Keratinocyte (primary cell): ENCODE results near the gene RAB34. TPM values are rescaled to one million over a fixed set of nuclear protein-coding genes. Genes with fewer than 3 reads are reported as not detected.

ENCODE experiments used
- DNase-seq: peaks from one replicate; pipeline ENCODE4 v3.0.0-alpha.2; 2011; ENCODE audit warnings: low read depth, missing footprints, low spot score
- FAIRE-seq: peaks from 2 replicates; lab custom pipeline; 2011; peaks lifted over from hg19 to GRCh38; lab: Jason Lieb, UNC
- H2AFZ ChIP-seq: 2 replicates; pipeline ENCODE4 v1.6.0; 2012; ENCODE audit warnings: low read length, control low read depth, inconsistent platforms; ENCODE audit not compliant: control insufficient read depth
- H3K27ac ChIP-seq: 2 replicates; pipeline ENCODE4 v1.5.1; 2011; ENCODE audit warnings: low read length; ENCODE audit not compliant: control insufficient read depth, insufficient read depth
- H3K27me3 ChIP-seq: 3 replicates; pipeline ENCODE4 v1.6.0; 2011; ENCODE audit warnings: low read length; ENCODE audit not compliant: control insufficient read depth, insufficient read depth; ENCODE audit errors: extremely low read depth
- H3K36me3 ChIP-seq, 2 experiments: 2 replicates in 1 of 2; 3 replicates in 1 of 2; pipeline ENCODE4 v1.5.1; 2011; ENCODE audit warnings: low read length in 2 of 2, mild to moderate bottlenecking in 1 of 2; ENCODE audit not compliant: control insufficient read depth in 2 of 2, insufficient read depth in 2 of 2; ENCODE audit errors: extremely low read depth in 1 of 2
- H3K4me1 ChIP-seq: 3 replicates; pipeline ENCODE4 v1.5.1; 2011; ENCODE audit warnings: low read length; ENCODE audit not compliant: control insufficient read depth, insufficient read depth; ENCODE audit errors: extremely low read depth
- H3K4me2 ChIP-seq: 3 replicates; pipeline ENCODE4 v1.6.0; 2011; ENCODE audit warnings: low read depth, low read length; ENCODE audit not compliant: control insufficient read depth, insufficient read depth; ENCODE audit errors: extremely low read depth
- H3K4me3 ChIP-seq, 3 experiments: fragments of 200-600 bp in 1 of 3; sonication (generic) in 1 of 3; 2 replicates in 2 of 3; 3 replicates in 1 of 3; pipeline ENCODE4 v1.5.1; 2011 to 2016; ENCODE audit warnings: low read length in 3 of 3, mild to moderate bottlenecking in 3 of 3, control low read depth in 2 of 3, inconsistent platforms in 1 of 3, low read depth in 1 of 3, mixed read lengths in 1 of 3, mixed run types in 1 of 3, moderate library complexity in 1 of 3; ENCODE audit not compliant: control insufficient read depth in 2 of 3, insufficient read depth in 2 of 3; ENCODE audit errors: extremely low read depth in 1 of 3
- H3K79me2 ChIP-seq: 2 replicates; pipeline ENCODE4 v1.6.0; 2012; ENCODE audit warnings: low read length; ENCODE audit not compliant: control insufficient read depth, insufficient read depth
- H3K9ac ChIP-seq: 3 replicates; pipeline ENCODE4 v1.6.0; 2011; ENCODE audit warnings: low read length; ENCODE audit not compliant: control insufficient read depth, insufficient read depth; ENCODE audit errors: extremely low read depth
- H3K9me1 ChIP-seq: 3 replicates; pipeline ENCODE4 v1.6.0; 2011; ENCODE audit warnings: low read length; ENCODE audit not compliant: control insufficient read depth, insufficient read depth; ENCODE audit errors: extremely low read depth
- H3K9me3 ChIP-seq: 2 replicates; pipeline ENCODE4 v1.5.1; 2012; ENCODE audit warnings: low read depth, low read length; ENCODE audit not compliant: control insufficient read depth
- H4K20me1 ChIP-seq: 3 replicates; pipeline ENCODE4 v1.6.0; 2011; ENCODE audit warnings: low read length; ENCODE audit not compliant: control insufficient read depth, insufficient read depth; ENCODE audit errors: extremely low read depth
- EZH2 ChIP-seq: IDR thresholded peaks from one replicate; pipeline ENCODE4 v1.6.1; 2012; ENCODE audit warnings: inconsistent platforms, mild to moderate bottlenecking, low read length, moderate library complexity
- dilution Hi-C: fragments of 300-500 bp; cut with MboI; formaldehyde crosslinking; loops from one replicate; pipeline ENCODE4 v1.7.0; 2020; ENCODE audit warnings: low sequenced_read_pairs; ENCODE audit not compliant: extremely low pct_ligation_motif_present
- polyA plus RNA-seq, 5 experiments: library from polyadenylated mRNA; depleted of rRNA in 3 of 5; stranded (reverse) in 3 of 5; stranded (forward) in 1 of 5; unstranded in 1 of 5; fragments of >200 nt; gene quantifications; 1 replicate in 1 of 5; 2 replicates in 3 of 5; 3 replicates in 1 of 5; pipeline versions ENCODE4 v1.2.1 to v1.2.3, GENCODE V29; 2011 to 2012; ENCODE audit warnings: missing spikeins in 2 of 5, low read depth in 1 of 5, low replicate concordance in 1 of 5
- TF ChIP-seq, protein P1 (sequence below), 3 experiments: IDR thresholded peaks in 1 of 3; conservative IDR thresholded peaks in 1 of 3; optimal IDR thresholded peaks in 1 of 3; 2 replicates in 2 of 3; 3 replicates in 1 of 3; pipeline versions ENCODE3 to v1.5.1; 2011; ENCODE audit warnings: low read length in 3 of 3, mild to moderate bottlenecking in 3 of 3, moderate library complexity in 2 of 3, control low read depth in 1 of 3, inconsistent platforms in 1 of 3; ENCODE audit not compliant: insufficient read depth in 2 of 3; ENCODE audit errors: extremely low read depth in 1 of 3

The RAB34 gene
- polyA plus RNA-seq, 1 donor (not counting 4 experiments of a cell fraction or from before 2014, with no cell fraction given): 134 TPM

DNA sequence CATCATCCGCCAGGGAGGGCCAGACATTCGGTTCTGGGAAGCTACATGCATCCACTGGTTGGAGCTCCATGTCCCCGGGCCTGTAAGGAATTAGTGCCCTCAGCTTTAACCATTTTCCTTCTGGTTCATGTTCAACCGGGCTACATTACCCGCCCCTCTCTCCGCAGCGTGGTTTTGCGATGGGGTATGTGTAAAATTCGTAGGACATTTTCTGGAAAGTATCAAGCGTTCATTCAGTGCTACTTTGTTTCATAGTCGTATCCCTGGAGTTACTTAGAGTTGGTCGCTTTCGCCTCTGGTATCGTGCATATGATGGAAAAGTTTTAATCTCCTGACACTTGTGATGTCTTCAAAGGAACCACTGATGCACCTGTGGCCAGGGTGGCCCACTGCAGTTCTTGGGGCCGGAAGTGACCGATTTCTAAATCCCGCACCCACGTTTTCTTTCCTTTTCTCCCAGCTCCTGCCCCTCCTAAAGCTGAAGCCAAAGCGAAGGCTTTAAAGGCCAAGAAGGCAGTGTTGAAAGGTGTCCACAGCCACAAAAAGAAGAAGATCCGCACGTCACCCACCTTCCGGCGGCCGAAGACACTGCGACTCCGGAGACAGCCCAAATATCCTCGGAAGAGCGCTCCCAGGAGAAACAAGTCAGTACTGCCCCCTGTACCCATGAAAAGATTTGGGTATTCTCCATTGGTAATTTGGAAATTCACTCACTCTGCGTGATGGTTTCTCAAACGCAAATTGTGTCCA is 2.8 kb upstream of the RAB34 start:
- FAIRE-seq: no peak
- peaks cover 24 to 48% of the 10 kb centered on the region in 2 experiments for H3K36me3 ChIP-seq

DNA sequence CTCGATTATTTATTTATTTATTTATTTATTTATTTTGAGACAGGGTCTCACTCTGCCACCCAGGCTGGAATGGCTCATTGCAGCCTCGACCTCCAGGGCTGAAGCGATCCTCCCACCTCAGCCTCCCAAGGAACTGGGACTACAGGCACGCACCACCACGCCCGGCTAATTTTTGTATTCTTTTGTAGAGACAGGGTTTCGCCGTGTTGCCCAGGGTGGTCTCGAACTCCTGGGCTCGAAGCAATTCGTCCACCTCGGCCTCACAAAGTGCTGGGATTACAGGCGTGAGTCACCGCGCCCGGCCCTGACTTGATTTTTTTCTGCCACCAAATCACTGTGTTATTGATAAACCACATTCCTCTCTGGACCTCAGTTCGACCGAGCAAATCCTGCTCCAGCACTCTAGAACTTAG is 1.4 kb upstream of the RAB34 start:
- Histone ChIP-seq H3K9me1 (peaks cover 3% of the 10 kb centered on the region), H3K4me1 (peaks cover 50% of the 10 kb centered on the region), H3K27ac (peak overlapping the region; percentile 89), H3K4me3 (peak overlapping the region; percentile 81 to 99 (median 87)), H3K79me2 (peaks cover 60% of the 10 kb centered on the region), H3K4me2 (peak overlapping the region; percentile 71), H3K36me3 (peaks cover 27 to 51% of the 10 kb centered on the region in 2 experiments), H4K20me1 (peaks cover 23% of the 10 kb centered on the region), H2AFZ (peak overlapping the region; percentile 64), H3K9ac (peak overlapping the region; percentile 95), H3K9me3 (no peaks in the 10 kb centered on the region), H3K27me3 (no peaks in the 10 kb centered on the region)
- FAIRE-seq (no peak), DNase-seq (no peak)
- dilution Hi-C loops: no loop called here
- TF ChIP-seq, protein P1, sequence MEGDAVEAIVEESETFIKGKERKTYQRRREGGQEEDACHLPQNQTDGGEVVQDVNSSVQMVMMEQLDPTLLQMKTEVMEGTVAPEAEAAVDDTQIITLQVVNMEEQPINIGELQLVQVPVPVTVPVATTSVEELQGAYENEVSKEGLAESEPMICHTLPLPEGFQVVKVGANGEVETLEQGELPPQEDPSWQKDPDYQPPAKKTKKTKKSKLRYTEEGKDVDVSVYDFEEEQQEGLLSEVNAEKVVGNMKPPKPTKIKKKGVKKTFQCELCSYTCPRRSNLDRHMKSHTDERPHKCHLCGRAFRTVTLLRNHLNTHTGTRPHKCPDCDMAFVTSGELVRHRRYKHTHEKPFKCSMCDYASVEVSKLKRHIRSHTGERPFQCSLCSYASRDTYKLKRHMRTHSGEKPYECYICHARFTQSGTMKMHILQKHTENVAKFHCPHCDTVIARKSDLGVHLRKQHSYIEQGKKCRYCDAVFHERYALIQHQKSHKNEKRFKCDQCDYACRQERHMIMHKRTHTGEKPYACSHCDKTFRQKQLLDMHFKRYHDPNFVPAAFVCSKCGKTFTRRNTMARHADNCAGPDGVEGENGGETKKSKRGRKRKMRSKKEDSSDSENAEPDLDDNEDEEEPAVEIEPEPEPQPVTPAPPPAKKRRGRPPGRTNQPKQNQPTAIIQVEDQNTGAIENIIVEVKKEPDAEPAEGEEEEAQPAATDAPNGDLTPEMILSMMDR (optimal IDR thresholded peaks at IDR 0.05 in 1 of 3, IDR thresholded peaks at IDR 0.05 in 1 of 3, conservative IDR thresholded peaks at IDR 0.05 in 1 of 3; ENCODE audit: extremely low read depth in 1 of 3, insufficient read depth in 2 of 3, low read length in 3 of 3): no peak
- no peak for TF ChIP-seq EZH2

More for the DNA sequence above, 2.8 kb upstream of the RAB34 start:
- H2AFZ ChIP-seq: no peak overlapping the region
- no peaks in the 10 kb centered on the region for H3K27me3 ChIP-seq
- DNase-seq: no peak
- H3K4me2 ChIP-seq: peak overlapping the region; percentile 98
- peak overlapping the region; percentile 89 for H3K27ac ChIP-seq
- peak overlapping the region; percentile 95 for H3K9ac ChIP-seq
- H4K20me1 ChIP-seq: peaks cover 32% of the 10 kb centered on the region
- H3K9me3 ChIP-seq: no peaks in the 10 kb centered on the region
- peaks cover 3% of the 10 kb centered on the region for H3K9me1 ChIP-seq
- H3K79me2 ChIP-seq: peaks cover 60% of the 10 kb centered on the region
- H3K4me3 ChIP-seq: peak overlapping the region; percentile 87 to 99 (median 97)
- peaks cover 58% of the 10 kb centered on the region for H3K4me1 ChIP-seq
- dilution Hi-C loops: no loop called here
- TF ChIP-seq, protein P1 (optimal IDR thresholded peaks at IDR 0.05 in 1 of 3, IDR thresholded peaks at IDR 0.05 in 1 of 3, conservative IDR thresholded peaks at IDR 0.05 in 1 of 3; ENCODE audit: extremely low read depth in 1 of 3, insufficient read depth in 2 of 3, low read length in 3 of 3): peak in 1 of 3 experiments; percentile 37
- no peak for TF ChIP-seq EZH2
